Heart left ventricle (tissue), 16 donors: ENCODE data around the gene EXTL1. TPM values are rescaled to one million over a fixed set of nuclear protein-coding genes. Genes with fewer than 3 reads are reported as not detected.

Source experiments
- ATAC-seq, 4 donors: fragments of 200-7000 bp; cut with Tn5 transposase; one replicate each; pipeline ENCODE4 v1.9.1; 2020 to 2022; ENCODE audit warnings: moderate library complexity in 4 of 4, mild to moderate bottlenecking in 3 of 4, moderate number of reproducible peaks in 1 of 4
- DNase-seq, 5 donors: peaks; one replicate each; pipeline ENCODE4 v3.0.0-alpha.2; 2020
- H3K27ac ChIP-seq, 12 donors: fragments of 200-600 bp; sonication (generic) in 4 of 12; one replicate each; pipeline versions ENCODE4 v1.5.0 to v1.8.0; 2016 to 2022; ENCODE audit warnings: mild to moderate bottlenecking in 2 of 12
- H3K27me3 ChIP-seq, 9 donors: fragments of 200-600 bp; sonication (generic) in 2 of 9; one replicate each; pipeline versions ENCODE4 v1.5.1 to v1.8.0; 2016 to 2022; ENCODE audit warnings: mild to moderate bottlenecking in 3 of 9
- H3K36me3 ChIP-seq, 9 donors: fragments of 200-600 bp; sonication (generic) in 2 of 9; one replicate each; pipeline versions ENCODE4 v1.5.0 to v1.8.0; 2018 to 2022; ENCODE audit warnings: mild to moderate bottlenecking in 2 of 9
- H3K4me1 ChIP-seq, 12 donors: fragments of 200-600 bp; sonication (generic) in 4 of 12; one replicate each; pipeline versions ENCODE4 v1.5.0 to v1.8.0; 2016 to 2022; ENCODE audit warnings: mild to moderate bottlenecking in 3 of 12
- H3K4me3 ChIP-seq, 12 donors: fragments of 200-600 bp; sonication (generic) in 4 of 12; one replicate each; pipeline versions ENCODE4 v1.5.0 to v1.8.0; 2017 to 2022; ENCODE audit warnings: mild to moderate bottlenecking in 9 of 12, moderate library complexity in 4 of 12
- H3K9me3 ChIP-seq, 12 donors: fragments of 200-600 bp; sonication (generic) in 4 of 12; one replicate each; pipeline versions ENCODE4 v1.5.0 to v1.8.0; 2016 to 2022; ENCODE audit warnings: mild to moderate bottlenecking in 1 of 12
- POLR2A ChIP-seq, 2 donors: fragments of 450-650 bp; IDR thresholded peaks; one replicate each; pipeline ENCODE4 v1.6.1; 2017; ENCODE audit warnings: antibody characterized with exemption in 2 of 2, mild to moderate bottlenecking in 2 of 2, moderate library complexity in 2 of 2
- WGBS, 4 donors: extraction: QIAGEN DNeasy Blood & Tissue Kit in 2 of 4; methylation state at CpG; one replicate each; pipeline versions ENCODE4 v1.1.5 to v1.1.7; 2013 to 2018; 5-methylcytosine and 5-hydroxymethylcytosine counted together
- intact Hi-C, 10 donors: fragments of 100-400 bp; cut with DNase I; formaldehyde crosslinking; loops; one replicate each; pipeline versions ENCODE4 v1.11.1 to v1.14.2; 2022
- polyA plus RNA-seq, 2 donors: library from polyadenylated mRNA; stranded (reverse); fragments of 200-250 nt; gene quantifications; one replicate each; pipeline ENCODE4 v1.2.3, GENCODE V29; 2013
- total RNA-seq, 9 donors: library from RNA; depleted of rRNA in 2 of 9; stranded (reverse); fragments of >200 nt in 2 of 9; fragmentation: NEBNext Ultra II Directional in 3 of 9; extraction: Animal tissue kit (Norgen Biotek cat#: 25700) in 3 of 9; gene quantifications; one replicate each; pipeline versions ENCODE4 v1.1.0 to v1.2.4, GENCODE V29; 2016 to 2023
- TF ChIP-seq, protein P1 (sequence below), 12 donors: fragments of 200-600 bp; sonication (generic) in 4 of 12; IDR thresholded peaks; one replicate each; pipeline versions ENCODE4 v1.5.0 to v1.8.0; 2018 to 2022; ENCODE audit warnings: antibody characterized with exemption in 12 of 12, mild to moderate bottlenecking in 5 of 12
- donor health status: ischemic (EF 13 %, LVEDD 7.1; RV severe dilation, severe dysfunction).
- donor health status: healthy with polysubstance abuse.
- donor health status: DM: no; HTN: yes; CAD: no.
- donor health status: DM: no; HTN: no; CAD: no.
- donor health status: ischemic (EF 25% LVEDD 6.9; RV normal size, moderate dysfunction).
- donor health status: ischemic (EF 25% LVEDD 5.7; RV mildly dilated, moderate dysfunction).
- donor health status: healthy.
- donor health status: DM: yes; HTN: yes; CAD: no.
- donor health status: ischemic (EF 35%, LVEDD 5.7; RV mildly dilated, moderate dysfunction).
- donor health status: nonischemic (EF 11% LVEDD 7.7; RV severe dilation, severe dysfunction).
- donor health status: DM: yes; HTN: yes; CAD: no.
- donor health status: PGD.
- donor health status: ischemic (EF 29% LVEDD 5.4; RV normal size, mild dysfunction).
- donor health status: nonischemic (EF 23%, LVEDD 6.1; RV moderate dilation, normal function).

Gene EXTL1
- total and polyA plus RNA-seq, 11 donors: 1.2 to 17.5 (median 4.1) TPM

DNA sequence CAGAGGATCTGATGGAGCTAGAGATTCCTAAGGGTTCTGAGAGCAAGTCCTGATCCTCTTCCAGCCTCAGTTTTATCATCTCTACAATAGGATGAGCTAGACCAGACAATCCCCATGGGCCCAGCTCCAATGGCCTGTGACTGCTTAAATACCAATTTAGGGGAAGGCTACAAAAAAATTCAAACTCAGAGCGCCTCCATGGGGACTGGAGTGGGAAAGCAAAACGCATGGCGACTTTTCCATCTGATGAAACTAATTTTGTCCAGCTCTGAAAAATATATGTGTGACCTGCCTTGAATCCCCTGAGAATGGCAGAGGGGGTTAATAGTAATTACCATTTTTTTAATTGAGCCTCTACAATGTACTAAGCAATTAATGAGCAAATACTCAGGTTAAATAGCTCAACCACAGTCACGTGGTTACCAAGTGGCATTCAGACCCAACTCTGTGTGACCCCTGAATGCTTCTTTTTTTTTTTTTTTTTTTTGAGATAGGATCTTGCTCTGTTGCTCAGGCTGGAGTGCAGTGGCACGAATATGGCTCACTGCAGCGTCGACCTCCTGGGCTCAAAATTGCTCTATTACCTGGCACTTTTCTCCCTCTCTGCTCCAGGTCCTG lies 8.4 kb downstream of the EXTL1 start:
- 79 to 83% (median 81%) methylated on average over 7 of the region's 7 CpGs for WGBS, 4 donors
- no peak for DNase-seq
- intact Hi-C loops: loop anchor here in 3 of 10 donors (10.0 kb wide), 2 partner anchors 205 to 285 kb away; partner anchors contain the start of genes CEP85 (in 2 of the 3) and CD52 (in 1 of the 3)

DNA sequence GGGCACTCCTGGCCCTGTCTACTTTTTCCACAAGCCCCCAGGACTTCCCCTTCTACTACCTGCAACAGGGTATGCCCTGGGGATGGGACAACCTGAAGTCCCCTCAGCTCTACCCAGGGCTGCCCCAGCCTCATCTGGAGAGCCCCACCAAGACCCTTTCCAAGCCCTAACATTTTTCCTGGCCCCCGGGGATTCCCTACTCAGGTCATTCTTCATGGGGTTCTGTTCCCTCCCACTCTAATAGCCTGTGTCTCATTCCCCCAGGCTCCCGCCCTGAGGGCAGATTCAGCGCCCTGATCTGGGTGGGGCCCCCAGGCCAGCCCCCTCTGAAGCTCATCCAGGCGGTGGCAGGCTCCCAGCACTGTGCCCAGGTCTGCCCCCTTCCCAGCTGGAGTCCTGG lies 9.6 kb downstream of the EXTL1 start:
- intact Hi-C loops: loop anchor here in 3 of 10 donors (10.0 kb wide), 2 partner anchors 204 to 284 kb away; partner anchors contain the start of genes CEP85 (in 2 of the 3) and CD52 (in 1 of the 3)
- peaks cover 0 to 7% (median 0%) of the 10 kb centered on the region in 9 donors for H3K27me3 ChIP-seq
- no peak overlapping the region for H3K4me3 ChIP-seq
- no peaks in the 10 kb centered on the region for H3K36me3 ChIP-seq
- H3K4me1 ChIP-seq: peaks cover 0 to 12% (median 7%) of the 10 kb centered on the region in 12 donors
- TF ChIP-seq, protein P1, sequence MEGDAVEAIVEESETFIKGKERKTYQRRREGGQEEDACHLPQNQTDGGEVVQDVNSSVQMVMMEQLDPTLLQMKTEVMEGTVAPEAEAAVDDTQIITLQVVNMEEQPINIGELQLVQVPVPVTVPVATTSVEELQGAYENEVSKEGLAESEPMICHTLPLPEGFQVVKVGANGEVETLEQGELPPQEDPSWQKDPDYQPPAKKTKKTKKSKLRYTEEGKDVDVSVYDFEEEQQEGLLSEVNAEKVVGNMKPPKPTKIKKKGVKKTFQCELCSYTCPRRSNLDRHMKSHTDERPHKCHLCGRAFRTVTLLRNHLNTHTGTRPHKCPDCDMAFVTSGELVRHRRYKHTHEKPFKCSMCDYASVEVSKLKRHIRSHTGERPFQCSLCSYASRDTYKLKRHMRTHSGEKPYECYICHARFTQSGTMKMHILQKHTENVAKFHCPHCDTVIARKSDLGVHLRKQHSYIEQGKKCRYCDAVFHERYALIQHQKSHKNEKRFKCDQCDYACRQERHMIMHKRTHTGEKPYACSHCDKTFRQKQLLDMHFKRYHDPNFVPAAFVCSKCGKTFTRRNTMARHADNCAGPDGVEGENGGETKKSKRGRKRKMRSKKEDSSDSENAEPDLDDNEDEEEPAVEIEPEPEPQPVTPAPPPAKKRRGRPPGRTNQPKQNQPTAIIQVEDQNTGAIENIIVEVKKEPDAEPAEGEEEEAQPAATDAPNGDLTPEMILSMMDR (IDR thresholded peaks at IDR 0.05): no peak
- TF ChIP-seq POLR2A (IDR thresholded peaks at IDR 0.05): no peak
- no peak for DNase-seq
- no peak for ATAC-seq
- no peak overlapping the region for H3K27ac ChIP-seq
- 80 to 93% (median 85%) methylated on average over 4 of the region's 4 CpGs for WGBS, 4 donors
- H3K9me3 ChIP-seq: no peaks in the 10 kb centered on the region

More for the DNA sequence above, 8.4 kb downstream of the EXTL1 start:
- Histone ChIP-seq H3K27ac (no peak overlapping the region), H3K4me3 (no peak overlapping the region), H3K4me1 (peaks cover 0 to 11% (median 5%) of the 10 kb centered on the region in 12 donors), H3K27me3 (peaks cover 0 to 7% (median 0%) of the 10 kb centered on the region in 9 donors), H3K36me3 (no peaks in the 10 kb centered on the region), H3K9me3 (no peaks in the 10 kb centered on the region)
- TF ChIP-seq, protein P1 (IDR thresholded peaks at IDR 0.05): no peak
- TF ChIP-seq POLR2A (IDR thresholded peaks at IDR 0.05): no peak
- no peak for ATAC-seq

DNA sequence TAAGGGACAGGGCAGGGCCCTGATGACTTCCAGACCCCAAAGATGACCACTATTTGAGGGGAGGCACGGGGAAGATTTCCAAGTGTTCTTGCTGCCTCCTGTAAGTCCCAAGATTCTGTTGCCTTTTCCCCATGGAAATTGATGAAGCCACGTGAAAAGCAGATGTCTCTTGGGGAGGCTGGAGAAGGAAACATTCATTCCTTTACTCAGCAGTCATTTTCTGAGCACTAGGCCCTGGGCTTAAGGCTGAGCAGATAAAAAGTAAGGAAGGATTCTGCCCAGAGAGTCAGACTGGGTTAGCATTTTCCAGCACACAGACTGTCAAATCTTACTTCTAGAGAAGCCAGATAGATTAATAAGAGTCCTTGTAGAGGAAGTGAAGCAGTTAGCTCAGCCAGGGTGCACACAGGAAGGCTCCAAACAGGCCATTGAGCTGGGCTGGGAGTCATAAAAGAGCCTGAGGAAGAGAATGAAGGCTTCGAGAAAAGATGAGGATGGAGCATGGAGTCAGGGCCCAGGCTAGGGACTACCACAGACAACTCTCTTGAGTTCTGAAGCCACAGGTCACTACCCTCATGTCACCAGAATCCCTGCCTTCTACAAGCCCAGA lies 10.1 kb downstream of the EXTL1 start:
- WGBS, 4 donors: 62 to 82% (median 73%) methylated on average over 3 of the region's 3 CpGs
- DNase-seq: no peak
- intact Hi-C loops: loop anchor here in 3 of 10 donors (10.0 kb wide), 2 partner anchors 203 to 283 kb away; partner anchors contain the start of genes CEP85 (in 2 of the 3) and CD52 (in 1 of the 3)

More for the DNA sequence above, 10.1 kb downstream of the EXTL1 start:
- TF ChIP-seq, protein P1 (IDR thresholded peaks at IDR 0.05): no peak
- no peak for TF ChIP-seq POLR2A (IDR thresholded peaks at IDR 0.05)
- Histone ChIP-seq H3K27ac (no peak overlapping the region), H3K4me1 (peaks cover 0 to 16% (median 8%) of the 10 kb centered on the region in 12 donors), H3K27me3 (peaks cover 0 to 7% (median 0%) of the 10 kb centered on the region in 9 donors), H3K36me3 (no peaks in the 10 kb centered on the region), H3K9me3 (no peaks in the 10 kb centered on the region), H3K4me3 (no peak overlapping the region)
- ATAC-seq: no peak
